NCI-H187 (cell line): ENCODE measurements around the gene C20orf141.
"Not testable (repeated sequence)": the region's sequence is repeated elsewhere in the genome, so short reads cannot be mapped to it uniquely, and the experiment has no call there.

Experiments
- DNase-seq, 2 experiments: peaks; one replicate each; lab custom pipeline; 2025; lab: John Stamatoyannopoulos, UW

The C20orf141 gene

GRCh38 chr20:2820896-2821869 is 6.4 kb downstream of the C20orf141 start:
- no peak for DNase-seq

GRCh38 chr20:2822073-2822472 is 7.3 kb downstream of the C20orf141 start:
- no peak for DNase-seq

DNA sequence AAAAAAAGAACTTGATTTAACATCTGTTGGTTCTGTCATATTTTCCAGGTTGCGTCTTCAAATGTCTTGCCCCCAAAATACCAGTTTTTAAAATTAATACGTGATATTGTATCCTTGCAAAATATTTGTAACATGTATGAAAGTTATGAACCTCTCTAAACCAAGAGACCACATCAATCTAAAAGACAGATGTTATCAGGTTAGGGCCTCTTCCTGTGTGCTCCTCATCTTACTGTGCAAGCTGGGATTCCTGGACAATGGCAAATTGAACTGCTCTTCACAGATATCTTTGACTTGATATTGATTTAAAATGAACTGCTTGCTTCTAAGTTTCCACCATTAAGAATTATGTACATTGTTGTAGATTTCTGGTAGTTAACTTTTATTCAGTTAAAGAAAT is 11.0 kb downstream of the C20orf141 start:
- no peak for DNase-seq

GRCh38 chr20:2826655-2827054 is 11.9 kb downstream of the C20orf141 start:
- no peak for DNase-seq

DNA sequence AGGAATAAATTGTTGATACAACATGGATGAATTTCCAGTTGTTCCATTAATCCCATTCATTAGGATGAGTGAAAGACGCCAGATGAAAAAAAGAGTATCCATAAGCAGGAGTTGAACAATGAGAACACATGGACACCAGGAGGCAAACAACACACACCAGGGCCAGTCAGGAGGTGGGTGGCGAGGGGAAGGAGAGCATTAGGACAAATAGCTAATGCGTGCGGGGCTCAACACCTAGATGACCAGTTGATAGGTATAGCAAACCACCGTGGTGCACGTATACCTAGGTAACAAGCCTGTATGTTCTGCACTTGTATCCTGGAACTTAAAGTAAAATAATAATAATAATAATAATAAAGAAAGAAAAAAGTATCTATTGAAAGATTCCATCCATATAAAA is 14.6 kb downstream of the C20orf141 start:
- no peak for DNase-seq

GRCh38 chr20:2831206-2831605 is 16.4 kb downstream of the C20orf141 start:
- not testable (repeated sequence) for DNase-seq

DNA sequence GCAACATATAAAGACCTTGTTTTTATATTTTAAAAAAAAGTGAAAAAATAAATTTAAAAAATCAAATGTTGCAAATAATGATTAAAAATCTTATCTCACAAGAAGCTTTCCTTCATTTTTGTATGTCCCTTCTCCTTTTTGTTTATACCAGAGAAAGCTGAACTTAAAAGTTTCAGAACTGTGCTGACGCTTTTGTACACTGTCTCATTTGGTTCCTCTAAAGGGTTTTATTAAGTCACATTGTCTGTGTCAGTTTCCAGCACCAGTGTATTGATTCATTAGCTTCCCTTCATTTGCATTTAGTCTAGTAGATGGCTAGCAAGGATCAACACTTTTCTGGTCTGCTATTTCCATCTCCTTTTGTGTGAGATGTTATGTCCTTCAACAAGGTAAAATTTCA is 19.0 kb downstream of the C20orf141 start:
- DNase-seq: no peak

GRCh38 chr20:2834401-2835110 is 19.8 kb downstream of the C20orf141 start:
- no peak for DNase-seq

- no peak for DNase-seq
Observed at GRCh38 chr20:2835331-2835796, 20.6 kb downstream of the C20orf141 start.

GRCh38 chr20:2836035-2836434 is 21.2 kb downstream of the C20orf141 start:
- no peak for DNase-seq

- DNase-seq: no peak
Observed at GRCh38 chr20:2837221-2837960, 22.6 kb downstream of the C20orf141 start.

DNA sequence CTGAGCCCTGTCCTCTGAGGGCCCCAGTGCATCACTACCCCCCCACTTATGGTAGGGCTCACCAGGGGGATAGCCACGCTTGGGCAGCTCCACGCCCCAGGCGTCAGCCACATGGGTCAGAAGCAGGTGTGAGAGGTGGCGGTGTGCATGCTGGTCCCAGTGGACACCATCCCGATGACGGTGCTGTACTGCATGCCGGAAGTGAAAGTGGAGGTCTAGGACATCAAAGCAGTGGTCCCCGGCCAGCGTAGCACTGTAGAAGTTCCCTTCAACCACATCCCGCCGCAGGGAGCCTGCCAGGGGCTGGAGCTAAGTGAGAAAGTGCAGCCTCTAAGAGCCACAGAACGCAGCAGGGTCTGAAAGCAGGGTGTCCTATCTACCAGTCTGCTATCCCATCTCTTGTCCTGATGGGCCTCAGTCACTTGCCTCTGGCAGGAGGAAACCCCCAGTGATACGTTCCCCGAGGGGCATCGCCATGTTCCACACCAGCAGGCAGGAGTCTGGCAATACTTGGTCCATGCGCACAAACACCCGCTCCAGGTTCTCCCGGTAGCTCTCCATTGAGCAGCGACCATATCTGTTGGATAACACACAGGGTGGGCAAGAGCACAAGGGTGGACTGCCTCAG is 23.5 kb downstream of the C20orf141 start:
- DNase-seq: no peak

- no peak for DNase-seq
Observed at GRCh38 chr20:2838847-2839671, 24.3 kb downstream of the C20orf141 start.

GRCh38 chr20:2839732-2840137 is 24.9 kb downstream of the C20orf141 start:
- DNase-seq: no peak

DNA sequence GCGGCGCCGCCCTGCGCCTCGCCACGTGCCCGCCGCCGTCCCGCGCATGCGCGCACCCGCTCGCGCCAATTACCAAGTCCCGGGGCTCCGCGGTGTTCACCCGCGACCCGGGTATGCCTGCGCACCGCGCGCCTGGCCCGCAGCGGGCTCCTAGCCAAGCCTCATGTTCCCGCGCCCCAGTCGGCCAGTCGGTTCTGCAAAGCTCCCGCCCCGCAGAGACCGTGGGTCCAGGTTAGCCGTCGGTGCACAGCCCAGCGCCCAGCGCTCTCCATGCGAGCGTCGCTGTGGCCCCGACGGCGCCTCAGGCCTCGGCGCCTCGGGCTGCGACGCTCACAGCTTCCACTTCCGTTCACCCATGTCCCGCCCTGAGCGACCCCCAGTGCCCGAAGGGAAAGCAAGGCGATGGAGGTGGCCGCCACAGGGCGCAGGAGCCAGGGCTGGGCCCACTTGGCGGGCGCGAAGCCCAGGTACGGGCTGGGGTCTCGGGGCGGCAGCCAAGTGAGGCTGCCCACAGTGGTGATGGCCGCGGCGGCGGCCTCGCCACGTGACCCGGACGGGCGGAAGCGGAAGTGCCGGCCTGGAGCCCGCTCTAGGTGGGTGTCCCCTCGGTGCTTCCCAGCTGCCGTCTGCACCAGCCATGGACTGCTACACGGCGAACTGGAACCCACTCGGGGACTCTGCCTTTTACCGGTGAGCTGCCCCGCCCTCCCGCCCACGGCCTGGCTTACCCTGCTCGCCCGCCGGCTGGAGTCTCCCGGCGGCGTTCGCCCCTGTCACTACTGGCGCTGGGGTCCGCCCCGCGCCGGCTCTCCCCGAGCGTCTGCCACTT is 25.6 kb downstream of the C20orf141 start, which contains the start of the genes PCED1A and VPS16:
PCED1A (minus strand) TSS at position 518 of the 829 bp plus-strand sequence. CDS start 743 bp downstream, outside the sequence.
VPS16 (plus strand) TSS at position 608 of the 829 bp plus-strand sequence; CDS start at position 638, 30 bp downstream.
- DNase-seq: peak; percentile 64 to 74

DNA sequence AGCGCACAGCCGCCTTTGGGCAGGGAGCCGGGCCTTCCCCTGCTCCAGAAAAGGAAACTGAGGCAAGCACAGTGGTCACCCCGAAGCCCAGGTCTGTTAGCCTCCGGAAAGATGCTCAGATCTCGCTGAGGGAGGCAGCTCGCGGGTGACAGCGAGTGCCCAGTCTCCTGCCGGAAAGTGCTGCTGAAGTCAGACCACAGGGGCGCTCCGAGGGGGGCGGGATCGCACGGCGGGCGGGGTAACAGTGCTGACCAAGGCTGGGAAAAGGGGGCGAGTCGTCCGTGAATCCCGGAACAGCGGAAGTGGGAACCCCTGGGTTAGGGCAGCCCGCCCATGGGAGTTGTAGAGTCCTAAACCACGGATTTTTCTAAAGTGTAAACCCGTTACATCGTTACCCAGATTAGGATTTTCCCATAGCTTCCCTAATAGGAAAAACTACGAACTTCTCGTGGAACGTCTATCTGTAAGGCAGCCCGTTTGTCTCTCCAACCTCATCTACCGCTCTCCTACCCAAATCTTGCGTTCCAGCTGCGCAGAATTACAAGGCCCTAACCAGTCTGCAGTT is 26.3 kb downstream of the C20orf141 start:
- no peak for DNase-seq

GRCh38 chr20:2845607-2846006 is 30.8 kb downstream of the C20orf141 start:
- no peak for DNase-seq

DNA sequence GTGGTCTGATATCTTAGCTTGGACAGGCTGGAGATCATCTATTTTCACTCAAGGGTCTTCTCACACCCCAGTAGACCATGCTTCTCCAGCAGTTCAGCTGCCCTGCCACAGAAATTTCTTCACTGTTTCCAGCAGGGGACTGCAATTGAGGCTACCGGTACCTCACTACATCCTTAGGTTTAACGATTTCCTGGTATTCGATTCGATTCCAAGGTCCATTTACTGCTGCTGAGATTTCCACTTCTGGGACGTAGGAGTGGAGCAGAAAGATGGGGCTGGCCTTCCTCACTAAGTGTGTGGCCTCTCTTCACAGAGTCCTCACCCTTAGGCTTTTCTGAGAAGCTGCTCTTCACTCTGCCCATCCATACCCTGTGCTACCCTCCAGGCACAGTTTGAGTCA is 31.9 kb downstream of the C20orf141 start:
- DNase-seq: no peak

GRCh38 chr20:2847802-2848201 is 33.0 kb downstream of the C20orf141 start:
- no peak for DNase-seq
